Liver (tissue), 9 donors: ENCODE results near the gene EML5. TPM values are rescaled to one million over a fixed set of nuclear protein-coding genes. Genes with fewer than 3 reads are reported as not detected.
"Not testable (repeated sequence)": the region's sequence is repeated elsewhere in the genome, so short reads cannot be mapped to it uniquely, and the experiment has no call there.

ENCODE experiments used
- DNase-seq: peaks from one replicate; pipeline ENCODE4 v3.0.0-alpha.2; 2017; ENCODE audit warnings: low spot score
- H3K27ac ChIP-seq, 2 donors: one replicate each; pipeline ENCODE4 v1.7.0; 2013; ENCODE audit warnings: inconsistent platforms in 2 of 2, low read length in 2 of 2, control low read depth in 1 of 2, low read depth in 1 of 2, mild to moderate bottlenecking in 1 of 2
- H3K27me3 ChIP-seq, 4 donors: one replicate each; pipeline versions ENCODE4 v1.6.1 to v1.7.0; 2013; ENCODE audit warnings: low read length in 3 of 4, inconsistent platforms in 1 of 4, mild to moderate bottlenecking in 1 of 4, moderate library complexity in 1 of 4; ENCODE audit not compliant: control insufficient read depth in 4 of 4, insufficient read depth in 4 of 4
- H3K36me3 ChIP-seq, 4 donors: one replicate each; pipeline versions ENCODE4 v1.6.1 to v1.7.0; 2013; ENCODE audit warnings: low read length in 3 of 4, mild to moderate bottlenecking in 3 of 4, low read depth in 1 of 4, moderate library complexity in 1 of 4; ENCODE audit not compliant: control insufficient read depth in 4 of 4, insufficient read depth in 3 of 4
- H3K4me1 ChIP-seq, 4 donors: one replicate each; pipeline versions ENCODE4 v1.6.1 to v1.7.0; 2013; ENCODE audit warnings: low read length in 3 of 4, mild to moderate bottlenecking in 3 of 4, moderate library complexity in 1 of 4; ENCODE audit not compliant: control insufficient read depth in 4 of 4, insufficient read depth in 4 of 4
- H3K4me3 ChIP-seq, 3 donors: one replicate each; pipeline versions ENCODE4 v1.6.1 to v1.7.0; 2013; ENCODE audit warnings: low read length in 3 of 3, control low read depth in 1 of 3, low read depth in 1 of 3, mild to moderate bottlenecking in 1 of 3
- H3K9ac ChIP-seq, 2 donors: one replicate each; pipeline ENCODE4 v1.7.0; 2013; ENCODE audit warnings: low read length in 2 of 2, mild to moderate bottlenecking in 2 of 2, moderate library complexity in 2 of 2, control low read depth in 1 of 2, low read depth in 1 of 2
- H3K9me3 ChIP-seq, 4 donors: one replicate each; pipeline versions ENCODE4 v1.6.1 to v1.7.0; 2013; ENCODE audit warnings: low read length in 3 of 4; ENCODE audit not compliant: control insufficient read depth in 4 of 4
- EGR1 ChIP-seq, 2 donors: IDR thresholded peaks; 2 replicates each; pipeline ENCODE4 v1.6.1; 2016 to 2018; ENCODE audit warnings: antibody characterized with exemption in 2 of 2, low read depth in 2 of 2
- FOXA2 ChIP-seq: IDR thresholded peaks from 2 replicates; pipeline ENCODE4 v1.6.1; 2016; ENCODE audit warnings: antibody characterized with exemption
- GABPA ChIP-seq, 2 donors: IDR thresholded peaks in 1 of 2; conservative IDR thresholded peaks in 1 of 2; 2 replicates each; pipeline ENCODE4 v1.6.1; 2016; ENCODE audit warnings: antibody characterized with exemption in 2 of 2, mild to moderate bottlenecking in 1 of 2, moderate library complexity in 1 of 2
- HNF4A ChIP-seq, 2 donors: conservative IDR thresholded peaks; 2 replicates each; pipeline ENCODE4 v1.6.1; 2016; ENCODE audit warnings: antibody characterized with exemption in 2 of 2, mild to moderate bottlenecking in 2 of 2
- HNF4G ChIP-seq: IDR thresholded peaks from 2 replicates; pipeline ENCODE4 v1.6.1; 2016; ENCODE audit warnings: antibody characterized with exemption
- JUND ChIP-seq, 2 donors: IDR thresholded peaks; 2 replicates each; pipeline ENCODE4 v1.6.1; 2016; ENCODE audit warnings: antibody characterized with exemption in 2 of 2
- NR2F2 ChIP-seq: IDR thresholded peaks from 2 replicates; pipeline ENCODE4 v1.6.1; 2016; ENCODE audit warnings: antibody characterized with exemption
- RAD21 ChIP-seq, 2 donors: IDR thresholded peaks; 2 replicates each; pipeline ENCODE4 v1.6.1; 2016; ENCODE audit warnings: antibody characterized with exemption in 2 of 2, mild to moderate bottlenecking in 2 of 2
- RXRA ChIP-seq, 2 donors: IDR thresholded peaks; 2 replicates each; pipeline ENCODE4 v1.6.1; 2017 to 2018; ENCODE audit warnings: antibody characterized with exemption in 2 of 2, mild to moderate bottlenecking in 1 of 2
- SP1 ChIP-seq: IDR thresholded peaks from 2 replicates; pipeline ENCODE4 v1.6.1; 2018; ENCODE audit warnings: antibody characterized with exemption, mild to moderate bottlenecking
- TAF1 ChIP-seq: conservative IDR thresholded peaks from 2 replicates; pipeline ENCODE4 v1.6.1; 2016; ENCODE audit warnings: antibody characterized with exemption, mild to moderate bottlenecking
- YY1 ChIP-seq: IDR thresholded peaks from 2 replicates; pipeline ENCODE4 v1.6.1; 2016; ENCODE audit warnings: antibody characterized with exemption, mild to moderate bottlenecking
- WGBS: extraction: QIAGEN DNeasy Blood & Tissue Kit; methylation state at CpG from one replicate; pipeline ENCODE4 v1.1.7; 2013; 5-methylcytosine and 5-hydroxymethylcytosine counted together
- polyA plus RNA-seq, 2 donors: library from polyadenylated mRNA; stranded (reverse) in 1 of 2; unstranded in 1 of 2; fragments of 200-250 nt in 1 of 2; fragments of >200 nt in 1 of 2; fragmentation: Nextera tagmentation in 1 of 2; extraction: Ambion mirVana in 1 of 2; gene quantifications; one replicate each; pipeline versions ENCODE4 v1.2.1 to v1.2.3, GENCODE V29; 2013 to 2015
- total RNA-seq, 2 donors: library from RNA; depleted of rRNA; stranded (reverse); fragments of >200 nt; gene quantifications; one replicate each; pipeline ENCODE4 v1.2.3, GENCODE V29; 2014
- TF ChIP-seq, protein P1 (sequence below): fragments of 150-350 bp; IDR thresholded peaks from 2 replicates; pipeline ENCODE4 v1.5.1; 2017; ENCODE audit warnings: improper control_type of control experiment, low read depth, low read length; ENCODE audit not compliant: missing input control
- TF ChIP-seq, protein P2 (sequence below): IDR thresholded peaks from 2 replicates; pipeline ENCODE4 v1.6.1; 2016; ENCODE audit warnings: antibody characterized with exemption
- TF ChIP-seq, protein P3 (sequence below): IDR thresholded peaks from 2 replicates; pipeline ENCODE4 v1.6.1; 2016; ENCODE audit warnings: antibody characterized with exemption, mild to moderate bottlenecking
- TF ChIP-seq, protein P4 (sequence below): IDR thresholded peaks from 2 replicates; pipeline ENCODE4 v1.6.1; 2016; ENCODE audit warnings: antibody characterized with exemption
- TF ChIP-seq, protein P5 (sequence below): IDR thresholded peaks from 2 replicates; pipeline ENCODE4 v1.6.1; 2016; ENCODE audit warnings: antibody characterized with exemption
- donor health status: healthy.
- donor health status: healthy.
- donor health status: healthy.
- donor health status: healthy.
- donor health status: healthy.

EML5 gene
- total and polyA plus RNA-seq, 4 donors, result 0.09 to 3.8 (median 0.55) TPM

DNA sequence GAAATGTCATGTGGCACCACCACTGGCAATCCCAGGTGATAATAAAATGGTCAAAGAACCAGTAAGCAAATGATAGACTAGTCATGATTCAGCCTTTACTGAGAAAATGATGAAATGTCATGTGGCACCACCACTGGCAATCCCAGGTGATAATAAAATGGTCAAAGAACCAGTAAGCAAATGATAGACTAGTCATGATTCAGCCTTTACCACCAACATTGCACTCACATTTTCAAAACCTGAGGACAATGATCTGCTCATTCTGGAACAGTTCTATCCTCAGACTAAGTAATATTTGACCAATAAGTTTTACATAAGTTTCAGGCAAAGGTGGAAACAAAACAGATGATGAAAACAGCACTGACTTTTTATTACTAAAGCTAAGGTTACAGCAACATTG, 3.2 kb downstream of the EML5 start:
- H3K9ac ChIP-seq, H3K27me3 ChIP-seq, H3K27ac ChIP-seq, H3K36me3 ChIP-seq, H3K9me3 ChIP-seq, DNase-seq, H3K4me3 ChIP-seq, H3K4me1 ChIP-seq: not testable (repeated sequence)

DNA sequence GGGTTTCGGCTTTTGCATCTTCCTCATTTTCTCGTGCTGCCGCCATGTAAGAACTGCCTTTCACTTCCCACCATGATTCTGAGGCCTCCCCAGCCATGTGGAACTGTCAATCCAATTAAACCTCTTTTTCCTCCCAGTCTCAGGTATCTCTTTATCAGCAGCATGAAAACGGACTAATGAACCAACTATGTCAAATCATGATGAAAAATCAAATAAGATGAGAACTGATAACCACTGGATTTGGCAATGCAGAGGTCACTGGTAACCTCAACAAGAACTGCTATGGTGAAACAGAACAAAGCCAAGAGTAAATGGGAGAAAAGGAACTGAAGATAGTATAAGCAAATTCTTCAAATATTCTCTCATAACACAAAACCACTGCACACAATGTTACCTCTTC, 6.0 kb downstream of the EML5 start:
- Histone ChIP-seq H3K9ac (no peak overlapping the region), H3K36me3 (no peaks in the 10 kb centered on the region), H3K9me3 (peaks cover 0 to 10% (median 3%) of the 10 kb centered on the region in 4 donors), H3K4me3 (no peak overlapping the region), H3K4me1 (peaks cover 0 to 1% (median 0%) of the 10 kb centered on the region in 4 donors), H3K27me3 (no peaks in the 10 kb centered on the region), H3K27ac (no peak overlapping the region)
- TF ChIP-seq NR2F2 (no peak), SP1 (no peak), RAD21 (IDR thresholded peaks at IDR 0.05) (no peak), EGR1 (IDR thresholded peaks at IDR 0.05; ENCODE audit: low read depth in 2 of 2) (no peak), HNF4A (conservative IDR thresholded peaks at IDR 0.05) (no peak), YY1 (no peak), GABPA (IDR thresholded peaks at IDR 0.05 in 1 of 2, conservative IDR thresholded peaks at IDR 0.05 in 1 of 2) (no peak), HNF4G (no peak), JUND (IDR thresholded peaks at IDR 0.05) (no peak), FOXA2 (no peak), TAF1 (no peak), RXRA (IDR thresholded peaks at IDR 0.05) (no peak)
- TF ChIP-seq, protein P1, sequence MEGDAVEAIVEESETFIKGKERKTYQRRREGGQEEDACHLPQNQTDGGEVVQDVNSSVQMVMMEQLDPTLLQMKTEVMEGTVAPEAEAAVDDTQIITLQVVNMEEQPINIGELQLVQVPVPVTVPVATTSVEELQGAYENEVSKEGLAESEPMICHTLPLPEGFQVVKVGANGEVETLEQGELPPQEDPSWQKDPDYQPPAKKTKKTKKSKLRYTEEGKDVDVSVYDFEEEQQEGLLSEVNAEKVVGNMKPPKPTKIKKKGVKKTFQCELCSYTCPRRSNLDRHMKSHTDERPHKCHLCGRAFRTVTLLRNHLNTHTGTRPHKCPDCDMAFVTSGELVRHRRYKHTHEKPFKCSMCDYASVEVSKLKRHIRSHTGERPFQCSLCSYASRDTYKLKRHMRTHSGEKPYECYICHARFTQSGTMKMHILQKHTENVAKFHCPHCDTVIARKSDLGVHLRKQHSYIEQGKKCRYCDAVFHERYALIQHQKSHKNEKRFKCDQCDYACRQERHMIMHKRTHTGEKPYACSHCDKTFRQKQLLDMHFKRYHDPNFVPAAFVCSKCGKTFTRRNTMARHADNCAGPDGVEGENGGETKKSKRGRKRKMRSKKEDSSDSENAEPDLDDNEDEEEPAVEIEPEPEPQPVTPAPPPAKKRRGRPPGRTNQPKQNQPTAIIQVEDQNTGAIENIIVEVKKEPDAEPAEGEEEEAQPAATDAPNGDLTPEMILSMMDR, result no peak
- TF ChIP-seq, protein P2, sequence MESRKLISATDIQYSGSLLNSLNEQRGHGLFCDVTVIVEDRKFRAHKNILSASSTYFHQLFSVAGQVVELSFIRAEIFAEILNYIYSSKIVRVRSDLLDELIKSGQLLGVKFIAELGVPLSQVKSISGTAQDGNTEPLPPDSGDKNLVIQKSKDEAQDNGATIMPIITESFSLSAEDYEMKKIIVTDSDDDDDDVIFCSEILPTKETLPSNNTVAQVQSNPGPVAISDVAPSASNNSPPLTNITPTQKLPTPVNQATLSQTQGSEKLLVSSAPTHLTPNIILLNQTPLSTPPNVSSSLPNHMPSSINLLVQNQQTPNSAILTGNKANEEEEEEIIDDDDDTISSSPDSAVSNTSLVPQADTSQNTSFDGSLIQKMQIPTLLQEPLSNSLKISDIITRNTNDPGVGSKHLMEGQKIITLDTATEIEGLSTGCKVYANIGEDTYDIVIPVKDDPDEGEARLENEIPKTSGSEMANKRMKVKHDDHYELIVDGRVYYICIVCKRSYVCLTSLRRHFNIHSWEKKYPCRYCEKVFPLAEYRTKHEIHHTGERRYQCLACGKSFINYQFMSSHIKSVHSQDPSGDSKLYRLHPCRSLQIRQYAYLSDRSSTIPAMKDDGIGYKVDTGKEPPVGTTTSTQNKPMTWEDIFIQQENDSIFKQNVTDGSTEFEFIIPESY, result no peak
- TF ChIP-seq, protein P3, sequence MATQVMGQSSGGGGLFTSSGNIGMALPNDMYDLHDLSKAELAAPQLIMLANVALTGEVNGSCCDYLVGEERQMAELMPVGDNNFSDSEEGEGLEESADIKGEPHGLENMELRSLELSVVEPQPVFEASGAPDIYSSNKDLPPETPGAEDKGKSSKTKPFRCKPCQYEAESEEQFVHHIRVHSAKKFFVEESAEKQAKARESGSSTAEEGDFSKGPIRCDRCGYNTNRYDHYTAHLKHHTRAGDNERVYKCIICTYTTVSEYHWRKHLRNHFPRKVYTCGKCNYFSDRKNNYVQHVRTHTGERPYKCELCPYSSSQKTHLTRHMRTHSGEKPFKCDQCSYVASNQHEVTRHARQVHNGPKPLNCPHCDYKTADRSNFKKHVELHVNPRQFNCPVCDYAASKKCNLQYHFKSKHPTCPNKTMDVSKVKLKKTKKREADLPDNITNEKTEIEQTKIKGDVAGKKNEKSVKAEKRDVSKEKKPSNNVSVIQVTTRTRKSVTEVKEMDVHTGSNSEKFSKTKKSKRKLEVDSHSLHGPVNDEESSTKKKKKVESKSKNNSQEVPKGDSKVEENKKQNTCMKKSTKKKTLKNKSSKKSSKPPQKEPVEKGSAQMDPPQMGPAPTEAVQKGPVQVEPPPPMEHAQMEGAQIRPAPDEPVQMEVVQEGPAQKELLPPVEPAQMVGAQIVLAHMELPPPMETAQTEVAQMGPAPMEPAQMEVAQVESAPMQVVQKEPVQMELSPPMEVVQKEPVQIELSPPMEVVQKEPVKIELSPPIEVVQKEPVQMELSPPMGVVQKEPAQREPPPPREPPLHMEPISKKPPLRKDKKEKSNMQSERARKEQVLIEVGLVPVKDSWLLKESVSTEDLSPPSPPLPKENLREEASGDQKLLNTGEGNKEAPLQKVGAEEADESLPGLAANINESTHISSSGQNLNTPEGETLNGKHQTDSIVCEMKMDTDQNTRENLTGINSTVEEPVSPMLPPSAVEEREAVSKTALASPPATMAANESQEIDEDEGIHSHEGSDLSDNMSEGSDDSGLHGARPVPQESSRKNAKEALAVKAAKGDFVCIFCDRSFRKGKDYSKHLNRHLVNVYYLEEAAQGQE, result no peak
- TF ChIP-seq, protein P4, sequence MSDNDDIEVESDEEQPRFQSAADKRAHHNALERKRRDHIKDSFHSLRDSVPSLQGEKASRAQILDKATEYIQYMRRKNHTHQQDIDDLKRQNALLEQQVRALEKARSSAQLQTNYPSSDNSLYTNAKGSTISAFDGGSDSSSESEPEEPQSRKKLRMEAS, result no peak
- TF ChIP-seq, protein P5, sequence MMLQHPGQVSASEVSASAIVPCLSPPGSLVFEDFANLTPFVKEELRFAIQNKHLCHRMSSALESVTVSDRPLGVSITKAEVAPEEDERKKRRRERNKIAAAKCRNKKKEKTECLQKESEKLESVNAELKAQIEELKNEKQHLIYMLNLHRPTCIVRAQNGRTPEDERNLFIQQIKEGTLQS, result no peak
- WGBS, result 89% methylated on average over 4 of the region's 4 CpGs
- DNase-seq, result no peak
